OCI-LY1 (cell line): ENCODE measurements around the gene KRT27.
A peak's percentile ranks its signal among the peaks of the same experiment; 100 is the strongest.

ENCODE experiments used
- H2AFZ ChIP-seq: fragments of 200-600 bp; sonication (generic), shearing (Covaris generic); 2 replicates; pipeline ENCODE4 v1.6.0; 2014; ENCODE audit warnings: antibody characterized with exemption, mild to moderate bottlenecking, low read length
- H3F3A ChIP-seq: fragments of 200-600 bp; sonication (generic), shearing (Covaris generic); 2 replicates; pipeline ENCODE4 v1.6.0; 2014; ENCODE audit warnings: mild to moderate bottlenecking, antibody characterized with exemption, low read length, moderate library complexity; ENCODE audit not compliant: insufficient read depth
- H3K27ac ChIP-seq: fragments of 200-600 bp; sonication (generic); 2 replicates; pipeline ENCODE4 v1.5.1; 2014; ENCODE audit warnings: low read length, mixed run types, mild to moderate bottlenecking, low read depth; ENCODE audit not compliant: poor library complexity, severe bottlenecking
- H3K27me3 ChIP-seq: fragments of 200-600 bp; sonication (generic); 2 replicates; pipeline ENCODE4 v1.6.0; 2014; ENCODE audit warnings: antibody characterized with exemption, mild to moderate bottlenecking, low read length, moderate library complexity; ENCODE audit not compliant: insufficient read depth
- H3K36me3 ChIP-seq: fragments of 200-600 bp; sonication (generic); 2 replicates; pipeline ENCODE4 v1.6.1; 2014; ENCODE audit warnings: mild to moderate bottlenecking, antibody characterized with exemption, low read length, moderate library complexity, mixed read lengths; ENCODE audit not compliant: insufficient read depth
- H3K4me1 ChIP-seq: fragments of 200-600 bp; sonication (generic); 2 replicates; pipeline ENCODE4 v1.5.1; 2014; ENCODE audit warnings: mild to moderate bottlenecking, low read length, moderate library complexity; ENCODE audit not compliant: insufficient read depth, severe bottlenecking
- H3K4me2 ChIP-seq: fragments of 200-600 bp; sonication (generic), shearing (Covaris generic); 2 replicates; pipeline ENCODE4 v1.6.1; 2014; ENCODE audit warnings: low read length
- H3K4me3 ChIP-seq: fragments of 200-600 bp; sonication (generic); 2 replicates; pipeline ENCODE4 v1.5.1; 2014; ENCODE audit warnings: low read length, low read depth, mild to moderate bottlenecking, mixed read lengths; ENCODE audit not compliant: poor library complexity, severe bottlenecking
- H3K79me2 ChIP-seq: fragments of 200-600 bp; shearing (Covaris generic); 2 replicates; pipeline ENCODE4 v1.6.1; 2016; ENCODE audit warnings: mixed run types, low read length, mixed read lengths; ENCODE audit not compliant: insufficient read depth
- H3K9ac ChIP-seq: fragments of 200-600 bp; sonication (generic), shearing (Covaris generic); 2 replicates; pipeline ENCODE4 v1.6.1; 2014; ENCODE audit warnings: mild to moderate bottlenecking, low read length, mixed read lengths
- H3K9me2 ChIP-seq: fragments of 200-600 bp; sonication (generic), shearing (Covaris generic); 2 replicates; pipeline ENCODE4 v1.6.1; 2014; ENCODE audit warnings: low read depth, mild to moderate bottlenecking, low read length, mixed read lengths
- H3K9me3 ChIP-seq: fragments of 200-600 bp; shearing (Covaris generic); 2 replicates; pipeline ENCODE4 v1.6.1; 2014; ENCODE audit warnings: low read length, mixed read lengths
- H4K20me1 ChIP-seq: fragments of 200-600 bp; sonication (generic), shearing (Covaris generic); 2 replicates; pipeline ENCODE4 v1.6.0; 2016; ENCODE audit warnings: mild to moderate bottlenecking, low read length; ENCODE audit not compliant: insufficient read depth
- EZH2 ChIP-seq: fragments of 200-600 bp; sonication (generic), shearing (Covaris generic); IDR thresholded peaks from 2 replicates; pipeline ENCODE4 v1.8.0; 2017; ENCODE audit warnings: borderline replicate concordance, mixed run types, mild to moderate bottlenecking, antibody characterized with exemption, low read length, moderate library complexity, mixed read lengths
- TF ChIP-seq, protein P1 (sequence below): fragments of 200-600 bp; sonication (generic), shearing (Covaris generic); IDR thresholded peaks from 2 replicates; pipeline ENCODE4 v1.5.1; 2017; ENCODE audit warnings: mild to moderate bottlenecking, antibody characterized with exemption, low read length, moderate library complexity, mixed read lengths

Gene KRT27

DNA sequence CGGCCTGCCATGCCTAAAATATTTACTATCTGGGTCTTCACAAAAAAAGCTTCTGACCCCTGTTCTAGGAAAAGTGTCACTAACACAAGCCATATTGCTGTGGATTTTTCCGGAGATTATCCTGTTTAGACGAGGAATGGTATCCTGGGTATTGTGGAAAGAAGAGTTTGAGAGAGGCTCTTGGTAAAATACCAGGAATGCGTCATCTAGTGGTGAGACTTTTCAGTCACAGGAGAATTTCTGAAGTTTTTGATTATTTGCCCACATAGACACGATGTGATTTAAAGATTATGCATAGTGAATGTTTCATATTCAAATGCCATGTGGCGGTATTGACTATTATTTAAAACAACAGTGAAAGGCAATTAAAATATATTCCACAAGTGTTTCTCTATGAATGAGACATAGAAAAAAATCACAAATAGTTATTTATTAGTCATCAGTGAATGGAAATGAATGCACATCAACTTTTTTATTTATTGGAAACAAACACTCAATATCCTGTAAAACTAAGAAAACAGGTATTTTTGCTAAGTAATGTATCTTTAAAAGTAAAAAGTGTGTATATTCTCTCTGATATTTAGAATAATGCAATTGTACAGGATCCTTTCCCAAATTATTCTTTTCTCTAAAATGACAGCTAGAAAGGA lies 9.6 kb upstream of the KRT27 start:
- no peaks in the 10 kb centered on the region for H3K4me1 ChIP-seq
- H3K27me3 ChIP-seq = no peaks in the 10 kb centered on the region; the same call in 1 of the 2 replicates
- no peaks in the 10 kb centered on the region for H3K79me2 ChIP-seq
- no peak overlapping the region for H3K27ac ChIP-seq
- no peaks in the 10 kb centered on the region for H3K36me3 ChIP-seq
- no peak overlapping the region for H3K9ac ChIP-seq
- no peak overlapping the region for H2AFZ ChIP-seq
- H3K9me3 ChIP-seq = no peaks in the 10 kb centered on the region
- H3K4me2 ChIP-seq = no peak overlapping the region
- H3K9me2 ChIP-seq = no peaks in the 10 kb centered on the region
- H3F3A ChIP-seq = no peaks in the 10 kb centered on the region
- no peak overlapping the region for H3K4me3 ChIP-seq
- TF ChIP-seq EZH2 = no peak
- TF ChIP-seq, protein P1, sequence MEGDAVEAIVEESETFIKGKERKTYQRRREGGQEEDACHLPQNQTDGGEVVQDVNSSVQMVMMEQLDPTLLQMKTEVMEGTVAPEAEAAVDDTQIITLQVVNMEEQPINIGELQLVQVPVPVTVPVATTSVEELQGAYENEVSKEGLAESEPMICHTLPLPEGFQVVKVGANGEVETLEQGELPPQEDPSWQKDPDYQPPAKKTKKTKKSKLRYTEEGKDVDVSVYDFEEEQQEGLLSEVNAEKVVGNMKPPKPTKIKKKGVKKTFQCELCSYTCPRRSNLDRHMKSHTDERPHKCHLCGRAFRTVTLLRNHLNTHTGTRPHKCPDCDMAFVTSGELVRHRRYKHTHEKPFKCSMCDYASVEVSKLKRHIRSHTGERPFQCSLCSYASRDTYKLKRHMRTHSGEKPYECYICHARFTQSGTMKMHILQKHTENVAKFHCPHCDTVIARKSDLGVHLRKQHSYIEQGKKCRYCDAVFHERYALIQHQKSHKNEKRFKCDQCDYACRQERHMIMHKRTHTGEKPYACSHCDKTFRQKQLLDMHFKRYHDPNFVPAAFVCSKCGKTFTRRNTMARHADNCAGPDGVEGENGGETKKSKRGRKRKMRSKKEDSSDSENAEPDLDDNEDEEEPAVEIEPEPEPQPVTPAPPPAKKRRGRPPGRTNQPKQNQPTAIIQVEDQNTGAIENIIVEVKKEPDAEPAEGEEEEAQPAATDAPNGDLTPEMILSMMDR = peak; percentile 58
- H4K20me1 ChIP-seq = no peaks in the 10 kb centered on the region

DNA sequence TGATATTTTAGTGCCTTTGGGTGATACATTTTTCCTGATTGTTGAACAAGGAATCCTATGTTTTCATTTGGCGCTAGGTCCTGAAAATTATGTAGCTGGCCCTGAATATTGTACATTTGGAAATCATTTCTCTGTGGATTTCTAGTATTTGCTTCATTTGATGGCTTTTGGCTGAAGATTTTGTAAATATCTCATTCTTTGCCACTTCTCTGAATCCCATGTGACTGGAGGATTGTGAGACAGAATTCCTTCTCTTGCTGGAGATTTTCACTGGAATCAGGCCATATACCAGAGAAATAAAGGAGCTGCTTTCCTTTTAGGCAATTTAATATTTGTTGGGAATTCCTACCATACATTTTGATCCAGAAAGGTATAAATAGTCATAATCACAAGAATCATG lies 8.8 kb upstream of the KRT27 start:
- Histone ChIP-seq H3K4me2 (no peak overlapping the region), H3K4me1 (no peaks in the 10 kb centered on the region), H3K36me3 (no peaks in the 10 kb centered on the region), H4K20me1 (no peaks in the 10 kb centered on the region), H3K9ac (no peak overlapping the region), H3K9me3 (no peaks in the 10 kb centered on the region), H3K27ac (no peak overlapping the region), H3F3A (no peaks in the 10 kb centered on the region), H3K79me2 (no peaks in the 10 kb centered on the region), H2AFZ (no peak overlapping the region), H3K27me3 (no peaks in the 10 kb centered on the region; the same call in 1 of the 2 replicates), H3K4me3 (no peak overlapping the region), H3K9me2 (no peaks in the 10 kb centered on the region)
- no peak for TF ChIP-seq EZH2
- TF ChIP-seq, protein P1 = no peak

DNA sequence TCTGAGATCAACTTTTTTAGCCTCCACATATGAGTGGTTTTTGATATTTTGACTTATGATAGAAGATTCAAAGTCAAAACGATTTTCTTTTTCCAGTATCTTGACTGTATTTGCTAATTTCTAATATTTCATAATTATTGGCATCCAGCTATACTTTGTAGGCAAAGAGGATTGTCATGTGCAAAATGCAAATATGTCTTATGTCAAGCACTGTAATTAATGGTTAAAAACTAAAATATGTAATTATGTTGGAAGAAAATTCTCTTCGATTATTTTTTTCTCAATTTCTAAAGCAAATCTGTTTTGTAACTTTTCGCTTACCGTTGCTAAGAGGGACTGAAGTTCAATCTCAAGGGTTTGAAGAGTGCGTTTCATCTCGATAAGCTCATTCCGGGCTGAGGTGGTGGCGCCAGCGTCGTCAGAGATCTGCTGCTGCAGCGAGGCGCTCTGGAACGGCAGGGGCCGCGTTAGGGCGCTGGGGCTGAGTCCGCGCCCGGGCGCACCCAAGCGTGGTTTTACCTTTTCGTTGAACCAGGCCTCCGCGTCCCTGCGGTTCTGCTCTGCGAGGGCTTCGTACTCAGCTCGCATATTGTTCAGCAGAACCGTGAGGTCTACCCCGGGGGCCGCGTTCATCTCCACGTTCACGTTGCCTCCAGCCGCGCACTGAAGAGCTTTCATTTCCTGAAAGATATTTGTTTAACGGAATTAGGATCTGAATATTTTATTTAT lies 3.0 kb downstream of the KRT27 start:
- Histone ChIP-seq H3K79me2 (no peaks in the 10 kb centered on the region), H3F3A (no peaks in the 10 kb centered on the region), H3K4me1 (no peaks in the 10 kb centered on the region), H2AFZ (no peak overlapping the region), H4K20me1 (no peaks in the 10 kb centered on the region), H3K9me3 (no peaks in the 10 kb centered on the region), H3K9me2 (no peaks in the 10 kb centered on the region), H3K27me3 (peaks cover 4% of the 10 kb centered on the region; the same call in 1 of the 2 replicates), H3K4me3 (no peak overlapping the region), H3K4me2 (no peak overlapping the region), H3K36me3 (no peaks in the 10 kb centered on the region), H3K27ac (no peak overlapping the region), H3K9ac (no peak overlapping the region)
- no peak for TF ChIP-seq EZH2
- TF ChIP-seq, protein P1 = no peak
